ENCODE data around the gene LOXHD1. TPM values are rescaled to one million over a fixed set of nuclear protein-coding genes. Genes with fewer than 3 reads are reported as not detected.

LOXHD1 gene
- total and polyA plus RNA-seq, 2 of the 4 experiments (the other 2 are of a cell fraction) = not detected

GRCh38 chr18:46607926-46608325 is 49.1 kb downstream of the LOXHD1 start:
- Histone ChIP-seq H2AFZ (replicated peaks; ENCODE audit: low read length, poor library complexity) (no peak overlapping the region), H3K4me2 (ENCODE audit: low read depth, low read length) (no peak overlapping the region), H3K79me1 (ENCODE audit: low read depth in 1 of 2, low read length in 2 of 2) (no peaks in the 10 kb centered on the region), H2BK5ac (ENCODE audit: low read depth, low read length, poor library complexity, severe bottlenecking) (no peak overlapping the region), H3K14ac (replicated peaks; ENCODE audit: low read depth, low read length) (no peak overlapping the region), H4K20me1 (ENCODE audit: insufficient read depth, low read length) (no peaks in the 10 kb centered on the region), H2AK9ac (replicated peaks; ENCODE audit: low read depth, low read length, poor library complexity) (no peak overlapping the region), H3K4me1 (ENCODE audit: control insufficient read depth, insufficient read depth, low read length) (no peaks in the 10 kb centered on the region), H2BK20ac (ENCODE audit: low read depth, low read length) (no peak overlapping the region), H2AK5ac (ENCODE audit: low read depth, low read length) (no peak overlapping the region), H4K5ac (ENCODE audit: low read depth, low read length) (no peak overlapping the region), H3K36me3 (ENCODE audit: control insufficient read depth, insufficient read depth, low read length) (no peaks in the 10 kb centered on the region), H4K91ac (ENCODE audit: insufficient read depth, low read depth, low read length) (no peak overlapping the region), H3K4me3 (ENCODE audit: insufficient read depth, low read depth, low read length) (no peak overlapping the region), H3K4ac (ENCODE audit: low read depth, low read length) (no peak overlapping the region), H3K27ac (ENCODE audit: insufficient read depth, low read length) (no peak overlapping the region), H4K8ac (ENCODE audit: low read depth in 2 of 2, low read length in 2 of 2) (no peak overlapping the region), H3K18ac (ENCODE audit: low read depth, low read length) (no peak overlapping the region), H3K9ac (ENCODE audit: low read depth, low read length) (no peak overlapping the region), H3K9me3 (ENCODE audit: control insufficient read depth, insufficient read depth, low read length) (no peaks in the 10 kb centered on the region), H3K23ac (ENCODE audit: low read depth, low read length) (no peak overlapping the region), H3K27me3 (ENCODE audit: control insufficient read depth, insufficient read depth, low read length) (no peaks in the 10 kb centered on the region), H2BK15ac (ENCODE audit: low read depth, low read length) (no peak overlapping the region), H2BK120ac (ENCODE audit: low read depth, low read length) (no peak overlapping the region), H3K9me1 (ENCODE audit: insufficient read depth, low read length) (no peaks in the 10 kb centered on the region), H3K56ac (ENCODE audit: extremely low read depth, insufficient read depth, low read length) (no peak overlapping the region)
- DNase-seq = no peak
- intact Hi-C loops (cut with micrococcal nuclease) = no loop called here
- TF ChIP-seq SMC3 (IDR thresholded peaks at IDR 0.05; ENCODE audit: low read depth, low read length) = no peak
- TF ChIP-seq ELK1 (IDR thresholded peaks at IDR 0.05; ENCODE audit: borderline replicate concordance, low read depth, low read length) = no peak
- TF ChIP-seq CEBPB (IDR thresholded peaks at IDR 0.05; ENCODE audit: low read depth, low read length) = no peak
- no peak for TF ChIP-seq NFE2L2 (IDR thresholded peaks at IDR 0.05; ENCODE audit: low read depth, low read length)
- TF ChIP-seq MAZ (IDR thresholded peaks at IDR 0.05; ENCODE audit: borderline replicate concordance, low read depth, low read length) = no peak
- TF ChIP-seq RFX5 (IDR thresholded peaks at IDR 0.05; ENCODE audit: low read depth, low read length) = no peak
- TF ChIP-seq RCOR1 (IDR thresholded peaks at IDR 0.05; ENCODE audit: insufficient replicate concordance, low read length) = no peak
- no peak for TF ChIP-seq CTCF (conservative IDR thresholded peaks at IDR 0.05; ENCODE audit: low read depth, low read length)
- TF ChIP-seq MAFK (IDR thresholded peaks at IDR 0.05; ENCODE audit: low read depth, low read length) = no peak
- no peak for TF ChIP-seq MXI1 (IDR thresholded peaks at IDR 0.05; ENCODE audit: borderline replicate concordance, low read depth, low read length)
- no TSS peak for BruUV-seq (replicated peaks)
- ATAC-seq (ENCODE audit: low read depth) = no peak
- POLR2A ChIA-PET (ENCODE audit: unreplicated experiment) = no interaction called here
- CTCF ChIA-PET = no interaction called here
- dilution Hi-C loops (cut with HindIII; ENCODE audit: low sequenced_read_pairs, unreplicated experiment) = no loop called here
- no CpG with 5 or more reads among the region's 5 CpGs for WGBS, 2 experiments (ENCODE audit: extremely low coverage in 2 of 2, insufficient read length in 1 of 2)
- in situ Hi-C loops (cut with MboI; ENCODE audit: low sequenced_read_pairs) = no loop called here
